Activated T-cell treated with anti-CD3 and anti-CD28 coated beads, Interleukin-2, amount 50 U/mL, for 4 hours (primary cell): Measurements from ENCODE around the gene PAQR6. TPM values are rescaled to one million over a fixed set of nuclear protein-coding genes. Genes with fewer than 3 reads are reported as not detected.

ENCODE experiments used
- ATAC-seq, 2 donors: fragments of 200-7000 bp; cut with Tn5 transposase; one replicate each; pipeline ENCODE4 v1.10.0; 2021
- DNase-seq: peaks from one replicate; pipeline ENCODE4 v3.0.0-alpha.2; 2020
- H3K27me3 Mint-ChIP-seq: one replicate; pipeline ENCODE4 v1.8.0; 2021; ENCODE audit warnings: low read depth, mixed read lengths
- H3K36me3 Mint-ChIP-seq: one replicate; pipeline ENCODE4 v1.8.0; 2022; ENCODE audit warnings: mixed read lengths; ENCODE audit not compliant: insufficient read depth
- H3K4me1 Mint-ChIP-seq: one replicate; pipeline ENCODE4 v1.8.0; 2021; ENCODE audit warnings: low read depth, mixed read lengths
- H3K4me3 Mint-ChIP-seq: one replicate; pipeline ENCODE4 v1.8.0; 2021; ENCODE audit warnings: mild to moderate bottlenecking, moderate library complexity, mixed read lengths
- H3K9me3 Mint-ChIP-seq: one replicate; pipeline ENCODE4 v1.8.0; 2021; ENCODE audit warnings: mixed read lengths
- total RNA-seq, 3 donors: library from RNA; stranded (reverse); gene quantifications; one replicate each; pipeline ENCODE4 v1.2.1, GENCODE V29; 2021

The PAQR6 gene
- total RNA-seq, 3 donors from 2014 or later, result 2.0 to 3.6 (median 3.4) TPM

GRCh38 chr1:156212833-156213643, 34.8 kb downstream of the PAQR6 start, which contains the start of gene PMF1:
Gene PMF1, plus strand, starts transcription at chr1:156213007. Its CDS starts 9 bp downstream, at chr1:156213016.
- DNase-seq (peak; percentile 93), ATAC-seq (peak; percentile 93 to 95)
- H3K4me1 Mint-ChIP-seq, result peaks cover 41% of the 10 kb centered on the region
- H3K9me3 Mint-ChIP-seq, result no peaks in the 10 kb centered on the region
- no peaks in the 10 kb centered on the region for H3K27me3 Mint-ChIP-seq
- peak within 1 kb of the TSS; percentile 95 for H3K4me3 Mint-ChIP-seq
- peaks cover 34% of the 10 kb centered on the region for H3K36me3 Mint-ChIP-seq

- DNase-seq (no peak), ATAC-seq (no peak)
- Mint-ChIP-seq H3K4me3 (peak overlapping the region; percentile 95), H3K4me1 (peaks cover 32% of the 10 kb centered on the region), H3K36me3 (peaks cover 36% of the 10 kb centered on the region), H3K27me3 (no peaks in the 10 kb centered on the region), H3K9me3 (no peaks in the 10 kb centered on the region)
Observed at GRCh38 chr1:156212130-156212529, 35.7 kb downstream of the PAQR6 start.

- ATAC-seq, result no peak
- DNase-seq, result no peak
- Mint-ChIP-seq H3K27me3 (no peaks in the 10 kb centered on the region), H3K4me1 (peaks cover 28% of the 10 kb centered on the region), H3K4me3 (no peak overlapping the region), H3K9me3 (no peaks in the 10 kb centered on the region), H3K36me3 (peaks cover 36% of the 10 kb centered on the region)
Observed at GRCh38 chr1:156211243-156211642, 36.6 kb downstream of the PAQR6 start.

GRCh38 chr1:156204686-156205085, 43.2 kb downstream of the PAQR6 start:
- Mint-ChIP-seq H3K4me3 (no peak overlapping the region), H3K27me3 (no peaks in the 10 kb centered on the region), H3K4me1 (peaks cover 14% of the 10 kb centered on the region)

GRCh38 chr1:156203331-156203730, 44.5 kb downstream of the PAQR6 start:
- Mint-ChIP-seq H3K27me3 (no peaks in the 10 kb centered on the region), H3K4me1 (peaks cover 27% of the 10 kb centered on the region), H3K36me3 (peaks cover 34% of the 10 kb centered on the region), H3K9me3 (no peaks in the 10 kb centered on the region), H3K4me3 (no peak overlapping the region)
- DNase-seq (no peak), ATAC-seq (no peak)

More at GRCh38 chr1:156204686-156205085, 43.2 kb downstream of the PAQR6 start:
- ATAC-seq, result no peak
- H3K36me3 Mint-ChIP-seq, result peaks cover 29% of the 10 kb centered on the region
- no peaks in the 10 kb centered on the region for H3K9me3 Mint-ChIP-seq
- DNase-seq, result no peak

- H3K9me3 Mint-ChIP-seq, result no peaks in the 10 kb centered on the region
- peak overlapping the region; percentile 45 for H3K4me3 Mint-ChIP-seq
- H3K27me3 Mint-ChIP-seq, result no peaks in the 10 kb centered on the region
- DNase-seq (no peak), ATAC-seq (no peak)
- H3K36me3 Mint-ChIP-seq, result peaks cover 37% of the 10 kb centered on the region
- peaks cover 51% of the 10 kb centered on the region for H3K4me1 Mint-ChIP-seq
Observed at GRCh38 chr1:156200044-156200443, 47.8 kb downstream of the PAQR6 start.

GRCh38 chr1:156198831-156199349, 49.0 kb downstream of the PAQR6 start:
- peaks cover 59% of the 10 kb centered on the region for H3K4me1 Mint-ChIP-seq
- ATAC-seq (peak; percentile 71 to 77), DNase-seq (no peak)
- peak overlapping the region; percentile 73 for H3K4me3 Mint-ChIP-seq
- H3K36me3 Mint-ChIP-seq, result peaks cover 40% of the 10 kb centered on the region
- H3K9me3 Mint-ChIP-seq, result no peaks in the 10 kb centered on the region
- no peaks in the 10 kb centered on the region for H3K27me3 Mint-ChIP-seq

GRCh38 chr1:156196445-156196844, 51.4 kb downstream of the PAQR6 start:
- Mint-ChIP-seq H3K36me3 (peaks cover 41% of the 10 kb centered on the region), H3K4me1 (peaks cover 71% of the 10 kb centered on the region), H3K4me3 (peak overlapping the region; percentile 99), H3K9me3 (no peaks in the 10 kb centered on the region), H3K27me3 (no peaks in the 10 kb centered on the region)
- DNase-seq (no peak), ATAC-seq (no peak)

GRCh38 chr1:156195853-156196252, 52.0 kb downstream of the PAQR6 start:
- DNase-seq (no peak), ATAC-seq (no peak)
- H3K9me3 Mint-ChIP-seq, result no peaks in the 10 kb centered on the region
- H3K4me1 Mint-ChIP-seq, result peaks cover 71% of the 10 kb centered on the region
- peaks cover 41% of the 10 kb centered on the region for H3K36me3 Mint-ChIP-seq
- H3K4me3 Mint-ChIP-seq, result peak overlapping the region; percentile 99
- no peaks in the 10 kb centered on the region for H3K27me3 Mint-ChIP-seq

- Mint-ChIP-seq H3K27me3 (no peaks in the 10 kb centered on the region), H3K4me3 (peak overlapping the region; percentile 99), H3K4me1 (peaks cover 57% of the 10 kb centered on the region), H3K9me3 (no peaks in the 10 kb centered on the region), H3K36me3 (peaks cover 27% of the 10 kb centered on the region)
- ATAC-seq, result peak; percentile 12 to 18
- no peak for DNase-seq
Observed at GRCh38 chr1:156194300-156194652, 53.6 kb downstream of the PAQR6 start.

- DNase-seq, result peak; percentile 94
- Mint-ChIP-seq H3K4me3 (peak within 1 kb of the TSS; percentile 99), H3K4me1 (peaks cover 51% of the 10 kb centered on the region), H3K36me3 (peaks cover 21% of the 10 kb centered on the region), H3K27me3 (no peaks in the 10 kb centered on the region), H3K9me3 (no peaks in the 10 kb centered on the region)
- peak; percentile 97 for ATAC-seq
Observed at GRCh38 chr1:156193488-156194299, 54.2 kb downstream of the PAQR6 start, which contains the start of gene SLC25A44. Gene SLC25A44, plus strand, starts transcription at chr1:156194104. Its CDS starts 5,744 bp downstream, at chr1:156199848.

Other genes starting within 250 kb of the PAQR6 start
- 100 to 1,000 TPM; 167 to 183 (median 173) TPM for gene SSR2, start 227.1 kb downstream of the PAQR6 start, total RNA-seq
- 10 to 100 TPM; 52.9 to 57.3 (median 53.7) TPM for gene UBQLN4, start 194.3 kb downstream of the PAQR6 start, total RNA-seq
- 10 to 100 TPM; 56.6 to 62.3 (median 59.2) TPM for gene LAMTOR2, start 193.3 kb downstream of the PAQR6 start, total RNA-seq
- under 1 TPM; 0.61 to 0.79 (median 0.63) TPM for gene RAB25, start 186.9 kb downstream of the PAQR6 start, total RNA-seq
- under 1 TPM; 0.50 to 0.66 (median 0.57) TPM for gene MEX3A, start 165.6 kb downstream of the PAQR6 start, total RNA-seq
- 100 to 1,000 TPM; 113 to 162 (median 124) TPM for gene LMNA, start 133.3 kb downstream of the PAQR6 start, total RNA-seq
- 10 to 100 TPM; 31.7 to 51.5 (median 37.1) TPM for gene SEMA4A, start 94.5 kb downstream of the PAQR6 start, total RNA-seq
- gene SLC25A44, start 54.0 kb downstream of the PAQR6 start, total RNA-seq, result 10 to 100 TPM; 61.3 to 79.7 (median 73.0) TPM
- 100 to 1,000 TPM; 184 to 201 (median 192) TPM for gene PMF1, start 35.0 kb downstream of the PAQR6 start, total RNA-seq
- 1 to 10 TPM; 2.0 to 2.5 (median 2.4) TPM for gene BGLAP, start 5.9 kb downstream of the PAQR6 start, total RNA-seq
- 100 to 1,000 TPM; 118 to 125 (median 123) TPM for gene SMG5, start 34.8 kb upstream of the PAQR6 start, total RNA-seq
- gene TMEM79, start 36.3 kb upstream of the PAQR6 start, total RNA-seq, result 1 to 10 TPM; 6.3 to 6.9 (median 6.4) TPM
- gene GLMP, start 47.6 kb upstream of the PAQR6 start, total RNA-seq, result 10 to 100 TPM; 12.6 to 15.8 (median 13.2) TPM
- gene VHLL, start 51.3 kb upstream of the PAQR6 start, total RNA-seq, result under 1 TPM in 1 of 3 donors, not detected in 2; 0.42 TPM
- 100 to 1,000 TPM; 694 to 815 (median 725) TPM for gene CCT3, start 90.2 kb upstream of the PAQR6 start, total RNA-seq
- gene TSACC, start 90.5 kb upstream of the PAQR6 start, total RNA-seq, result under 1 TPM in 2 of 3 donors, not detected in 1; 0.37 to 0.43 TPM
- not detected for gene RHBG, start 121.2 kb upstream of the PAQR6 start, total RNA-seq